Neural progenitor cell (in vitro differentiated cells): Measurements from ENCODE around the gene ANKRD39.

ENCODE experiments used
- EZH2 ChIP-seq: fragments of 200-600 bp; sonication (generic); IDR thresholded peaks from 2 replicates; pipeline ENCODE4 v1.6.1; 2017; ENCODE audit warnings: antibody characterized with exemption, mild to moderate bottlenecking, moderate library complexity
- TF ChIP-seq, protein P1 (sequence below): fragments of 200-600 bp; sonication (generic); IDR thresholded peaks from 2 replicates; pipeline ENCODE4 v1.5.1; 2017; ENCODE audit warnings: antibody characterized with exemption, mild to moderate bottlenecking

DNA sequence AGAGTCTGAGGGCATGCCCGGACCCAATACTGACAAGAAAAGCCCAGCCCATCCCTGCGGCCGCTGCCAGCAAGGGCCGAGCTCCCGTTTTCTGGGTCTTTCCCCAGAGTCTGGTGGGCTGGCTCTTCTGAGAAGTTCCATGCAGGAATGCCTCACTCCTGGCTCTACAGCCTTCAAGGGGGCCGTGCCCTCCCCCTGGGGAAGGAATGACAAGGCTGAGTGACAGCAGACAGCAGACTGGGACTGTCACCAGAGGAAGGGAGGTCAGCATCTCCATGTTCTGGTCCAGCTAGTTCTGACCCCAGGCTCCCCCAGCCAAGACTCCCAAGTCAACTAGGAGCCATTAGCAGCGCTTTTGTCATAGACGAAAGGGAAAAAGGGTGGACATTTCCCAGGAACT lies 25.1 kb upstream of the ANKRD39 start:
- TF ChIP-seq, protein P1, sequence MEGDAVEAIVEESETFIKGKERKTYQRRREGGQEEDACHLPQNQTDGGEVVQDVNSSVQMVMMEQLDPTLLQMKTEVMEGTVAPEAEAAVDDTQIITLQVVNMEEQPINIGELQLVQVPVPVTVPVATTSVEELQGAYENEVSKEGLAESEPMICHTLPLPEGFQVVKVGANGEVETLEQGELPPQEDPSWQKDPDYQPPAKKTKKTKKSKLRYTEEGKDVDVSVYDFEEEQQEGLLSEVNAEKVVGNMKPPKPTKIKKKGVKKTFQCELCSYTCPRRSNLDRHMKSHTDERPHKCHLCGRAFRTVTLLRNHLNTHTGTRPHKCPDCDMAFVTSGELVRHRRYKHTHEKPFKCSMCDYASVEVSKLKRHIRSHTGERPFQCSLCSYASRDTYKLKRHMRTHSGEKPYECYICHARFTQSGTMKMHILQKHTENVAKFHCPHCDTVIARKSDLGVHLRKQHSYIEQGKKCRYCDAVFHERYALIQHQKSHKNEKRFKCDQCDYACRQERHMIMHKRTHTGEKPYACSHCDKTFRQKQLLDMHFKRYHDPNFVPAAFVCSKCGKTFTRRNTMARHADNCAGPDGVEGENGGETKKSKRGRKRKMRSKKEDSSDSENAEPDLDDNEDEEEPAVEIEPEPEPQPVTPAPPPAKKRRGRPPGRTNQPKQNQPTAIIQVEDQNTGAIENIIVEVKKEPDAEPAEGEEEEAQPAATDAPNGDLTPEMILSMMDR: no peak
- no peak for TF ChIP-seq EZH2
